Measurements from ENCODE around the gene PMS1.
A peak's percentile ranks its signal among the peaks of the same experiment; 100 is the strongest.
"Not testable (repeated sequence)": the region's sequence is repeated elsewhere in the genome, so short reads cannot be mapped to it uniquely, and the experiment has no call there.

PMS1 gene

GRCh38 chr2:189783927-189784867 lies at the start of gene PMS1, which contains the start of gene ORMDL1:
Gene PMS1 (plus strand): TSS chr2:189784450. CDS start chr2:189791810, 7,360 bp downstream.
Gene ORMDL1 (minus strand): TSS chr2:189784339. CDS start chr2:189782595, 1,744 bp downstream.
- peak; percentile 91 for DNase-seq

- DNase-seq = peak; percentile 12
Observed at GRCh38 chr2:189751080-189751658, 33.1 kb upstream of the PMS1 start.

DNA sequence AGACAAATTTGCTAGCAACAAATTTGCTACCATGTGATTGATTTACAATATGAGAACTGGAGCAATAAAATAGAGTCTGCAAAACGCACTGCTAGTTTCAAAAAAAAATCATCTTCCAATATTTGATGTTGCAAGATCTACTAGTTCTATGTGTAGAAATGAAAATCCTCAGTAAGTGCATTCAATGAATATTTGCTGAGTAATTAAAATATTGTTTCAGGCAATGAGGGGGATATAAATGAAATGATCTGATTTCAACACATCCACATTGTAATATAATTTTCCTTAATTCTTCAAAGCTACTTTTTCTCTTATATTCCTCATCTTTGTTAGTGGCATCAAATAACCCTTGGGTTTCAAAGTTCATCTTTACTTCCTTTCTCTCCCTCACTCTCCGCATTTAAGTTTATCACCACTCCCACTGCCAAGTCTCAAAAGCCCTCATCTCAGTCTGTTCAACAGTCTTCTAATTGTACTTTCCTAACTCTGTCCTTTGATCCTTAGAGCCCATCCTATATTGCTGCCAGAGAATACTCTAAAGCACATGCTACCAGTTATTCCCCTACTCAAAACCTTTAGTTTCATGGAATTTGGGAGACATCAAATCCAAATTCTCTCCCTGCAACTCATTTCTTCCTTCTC lies 27.8 kb upstream of the PMS1 start:
- no peak for DNase-seq

DNA sequence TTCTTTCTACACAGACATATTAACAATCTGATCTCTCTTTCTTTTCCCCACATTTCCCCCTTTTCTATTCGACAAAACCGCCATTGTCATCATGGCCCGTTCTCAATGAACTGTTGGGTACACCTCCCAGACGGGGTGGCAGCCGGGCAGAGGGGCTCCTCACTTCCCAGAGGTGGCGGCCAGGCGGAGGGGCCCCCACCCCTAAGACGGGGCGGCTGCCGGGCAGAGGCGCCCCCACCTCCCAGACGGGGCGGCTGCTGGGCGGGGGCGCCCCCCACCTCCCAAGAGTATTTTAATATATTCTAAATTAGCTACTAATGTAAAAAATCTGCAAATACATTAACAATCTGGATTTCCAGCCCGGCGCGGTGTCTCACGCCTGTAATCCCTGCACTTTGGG lies 24.1 kb upstream of the PMS1 start:
- DNase-seq = not testable (repeated sequence)

GRCh38 chr2:189762229-189762550 lies 22.1 kb upstream of the PMS1 start:
- DNase-seq = no peak

DNA sequence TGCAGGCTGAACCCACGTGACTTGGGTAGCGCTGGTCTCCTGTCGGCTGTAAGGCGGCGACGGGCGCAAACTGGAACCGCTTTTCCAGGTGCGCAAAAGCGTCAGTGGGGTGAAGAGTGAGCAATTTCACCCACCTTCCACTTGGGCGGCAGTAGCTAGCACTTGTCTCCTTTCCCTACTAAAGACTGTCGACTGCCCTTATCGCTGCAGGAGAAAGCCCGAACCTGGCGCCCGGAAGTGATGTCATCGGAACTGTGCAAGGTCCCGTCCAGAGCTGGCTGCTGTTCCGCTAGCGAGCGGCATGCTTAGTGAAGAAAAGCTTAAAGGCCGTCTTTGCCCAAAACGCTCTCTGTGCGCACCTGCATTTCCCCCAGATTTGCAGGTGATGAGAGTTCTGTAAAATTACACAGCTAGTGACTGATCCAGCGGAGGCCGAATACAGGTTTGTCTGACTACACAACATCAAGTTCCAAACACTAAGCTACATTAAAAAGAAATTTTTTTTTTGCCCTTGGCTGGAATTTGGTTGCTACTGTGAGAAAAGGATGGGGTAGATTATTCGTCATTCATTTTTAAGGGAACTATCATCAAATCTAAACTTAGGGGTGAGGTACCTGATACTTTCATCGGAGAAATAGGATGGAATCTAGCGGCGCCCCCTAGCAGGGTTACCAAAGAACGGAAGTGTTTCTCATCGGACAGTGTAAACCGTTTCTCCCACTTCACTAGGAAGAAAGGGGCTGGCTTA lies 21.5 kb upstream of the PMS1 start, which contains the start of gene OSGEPL1:
Gene OSGEPL1 (minus strand): TSS at position 242 of the 748 bp plus-strand sequence. CDS start 1,152 bp downstream, outside the sequence.
- DNase-seq = peak; percentile 92

DNA sequence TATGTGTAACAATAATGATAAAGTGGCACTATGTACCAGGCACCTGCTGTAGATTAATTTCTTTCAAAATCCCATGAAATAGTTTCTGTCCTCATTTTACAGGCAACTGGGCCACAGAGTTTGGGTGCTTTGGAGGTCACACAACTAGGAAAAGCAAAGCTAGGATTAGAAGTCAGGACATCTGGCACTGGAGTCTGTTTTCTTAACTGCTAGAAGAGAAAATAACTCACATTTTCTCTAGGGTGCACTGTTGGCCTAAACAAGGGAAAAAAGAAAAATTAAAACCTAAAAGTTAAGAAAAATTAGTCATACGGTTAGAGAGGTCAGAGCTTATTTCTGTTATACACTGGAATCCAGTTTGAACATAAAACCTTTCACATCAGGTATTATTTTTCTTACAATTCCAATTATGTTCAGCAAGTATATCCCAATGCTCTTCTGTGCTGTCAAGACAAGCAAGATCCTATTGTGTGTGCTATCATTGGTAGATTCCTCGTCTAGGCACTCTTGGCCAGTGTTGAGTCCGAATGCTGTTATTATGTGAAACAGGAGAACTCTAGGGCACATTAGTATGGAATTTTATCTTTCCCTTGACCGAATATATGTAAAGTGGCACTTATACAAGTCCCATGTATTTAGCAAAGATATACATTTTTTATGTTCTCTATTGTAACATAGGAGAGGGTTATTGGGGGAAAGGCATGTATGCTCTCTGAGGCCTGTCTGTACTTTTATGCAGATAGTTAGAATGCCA lies 20.2 kb upstream of the PMS1 start:
- DNase-seq = no peak

DNA sequence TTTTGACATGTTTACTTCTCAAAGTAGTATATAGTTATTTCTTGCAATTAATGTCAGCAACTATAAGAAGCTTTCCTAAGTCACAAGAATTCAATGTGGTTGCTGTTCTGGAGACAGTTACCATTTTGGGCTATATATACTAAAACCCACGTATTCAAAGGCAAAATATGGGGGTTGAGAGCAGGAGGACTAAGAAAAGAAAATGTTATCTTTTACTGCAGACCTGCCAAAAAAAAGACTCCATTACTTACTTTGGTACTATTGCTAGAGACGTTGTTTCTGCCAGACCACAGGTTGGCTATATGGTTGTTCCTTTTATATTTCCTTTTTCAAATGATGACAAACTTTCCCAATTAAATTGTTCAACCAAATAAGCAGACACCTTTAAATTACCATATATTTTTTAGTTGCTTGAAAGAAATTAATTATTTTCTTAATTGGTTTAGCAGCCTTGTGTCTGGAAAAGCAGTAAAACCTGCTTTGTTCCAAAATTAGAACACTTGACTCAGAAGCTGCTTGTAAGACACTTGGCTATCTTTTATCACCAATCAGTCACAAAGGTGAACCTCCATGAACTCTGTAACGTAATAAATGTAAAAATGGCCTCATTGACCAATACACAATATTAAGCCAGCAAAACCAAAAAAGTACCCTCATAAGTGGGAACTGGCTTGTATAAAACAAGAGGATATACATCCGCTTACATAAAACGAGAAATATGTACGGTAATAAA lies 13.5 kb upstream of the PMS1 start:
- DNase-seq = no peak

GRCh38 chr2:189772212-189772611 lies 12.0 kb upstream of the PMS1 start:
- DNase-seq = no peak

DNA sequence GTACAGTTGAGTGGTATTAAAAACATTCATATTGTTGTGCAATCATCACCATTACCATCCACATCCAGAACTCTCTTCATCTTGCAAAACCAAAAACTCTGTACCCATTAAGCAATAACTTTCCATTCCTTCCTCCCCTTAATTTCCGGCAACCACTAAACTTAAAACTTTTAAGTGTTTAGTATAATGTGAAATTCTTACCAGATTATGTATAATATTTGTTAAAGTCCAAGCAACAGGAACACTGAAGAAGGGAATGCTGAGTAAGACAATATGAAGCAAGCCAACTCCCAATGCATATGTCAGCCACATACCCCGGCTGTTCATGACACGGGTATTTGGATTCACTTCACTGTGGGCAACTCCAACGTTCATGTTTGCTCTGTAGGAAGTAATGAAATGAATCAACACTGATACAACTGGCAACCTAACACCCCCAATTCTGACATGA lies 2.0 kb upstream of the PMS1 start:
- DNase-seq = no peak

- DNase-seq = peak; percentile 24
Observed at GRCh38 chr2:189783451-189783926, 761 bp upstream of the PMS1 start.

GRCh38 chr2:189791338-189792042 lies 7.2 kb downstream of the PMS1 start:
- DNase-seq = no peak

DNA sequence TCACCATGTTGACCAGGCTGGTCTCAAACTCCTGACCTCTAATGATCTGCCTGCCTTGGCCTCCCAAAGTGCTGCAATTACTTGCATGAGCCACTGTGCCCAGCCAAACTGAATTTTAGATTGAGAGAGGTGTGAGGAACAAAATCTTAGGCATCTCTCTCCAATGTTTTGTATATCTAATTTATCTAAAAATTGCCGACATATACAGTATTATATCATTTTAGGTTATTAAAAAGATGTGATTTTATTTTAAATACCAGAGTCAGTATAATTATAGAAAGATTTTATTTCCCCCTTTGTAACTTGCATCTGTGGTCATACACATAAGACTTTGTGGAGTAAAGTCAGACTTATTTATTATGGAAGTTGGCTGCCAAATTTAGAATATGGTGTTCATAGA lies 10.1 kb downstream of the PMS1 start:
- DNase-seq = no peak

- DNase-seq = no peak
Observed at GRCh38 chr2:189797902-189798301, 13.7 kb downstream of the PMS1 start.

DNA sequence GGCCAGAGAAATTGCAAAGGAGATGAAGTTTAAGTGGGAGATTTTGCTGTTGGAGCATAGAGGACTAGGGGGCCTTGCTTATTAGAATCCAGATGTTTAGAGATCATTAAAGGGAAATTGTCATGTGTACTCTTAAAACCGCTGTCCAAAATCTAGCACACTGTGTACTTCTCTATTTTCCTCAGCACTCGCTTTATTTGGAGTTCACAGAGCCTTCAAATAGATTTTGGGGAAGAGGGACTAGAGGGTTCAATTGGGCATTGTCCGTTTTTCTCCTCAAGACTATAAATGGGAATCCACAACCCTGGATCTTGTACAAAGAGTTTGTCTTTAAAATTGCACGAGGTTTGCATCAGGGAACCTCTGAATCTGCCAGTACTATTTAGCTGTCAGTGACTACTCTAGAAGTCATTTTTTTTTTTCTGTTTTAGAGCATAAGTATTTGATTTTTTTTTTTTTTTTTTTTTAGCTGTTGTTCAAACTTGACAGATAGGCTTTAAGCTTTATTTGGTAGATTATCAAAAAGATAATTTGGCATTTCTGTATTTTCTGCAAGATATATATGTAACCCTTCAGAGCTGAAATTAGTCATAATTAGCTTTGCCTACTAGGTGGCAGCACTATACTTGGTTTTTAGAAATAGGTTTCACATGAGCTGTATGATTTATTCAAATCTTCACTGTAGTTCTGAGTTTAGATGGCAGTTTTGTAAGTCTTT lies 14.2 kb downstream of the PMS1 start:
- peak; percentile 4 for DNase-seq

DNA sequence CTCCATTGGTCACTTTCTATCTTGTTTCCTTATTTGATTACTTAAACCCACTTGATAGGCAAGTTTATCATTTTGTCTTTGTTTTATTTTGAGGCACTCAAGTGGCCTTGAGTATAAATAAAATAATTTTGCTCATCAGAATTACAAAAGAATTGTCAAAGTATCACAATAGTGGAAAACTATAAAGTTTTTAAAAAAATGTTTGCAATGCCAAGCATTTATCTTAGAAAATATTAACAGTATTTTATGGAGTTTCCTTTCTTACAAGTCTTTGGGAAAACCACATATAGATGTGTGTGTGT lies 14.7 kb downstream of the PMS1 start:
- DNase-seq = no peak

- no peak for DNase-seq
Observed at GRCh38 chr2:189799531-189799930, 15.3 kb downstream of the PMS1 start.

DNA sequence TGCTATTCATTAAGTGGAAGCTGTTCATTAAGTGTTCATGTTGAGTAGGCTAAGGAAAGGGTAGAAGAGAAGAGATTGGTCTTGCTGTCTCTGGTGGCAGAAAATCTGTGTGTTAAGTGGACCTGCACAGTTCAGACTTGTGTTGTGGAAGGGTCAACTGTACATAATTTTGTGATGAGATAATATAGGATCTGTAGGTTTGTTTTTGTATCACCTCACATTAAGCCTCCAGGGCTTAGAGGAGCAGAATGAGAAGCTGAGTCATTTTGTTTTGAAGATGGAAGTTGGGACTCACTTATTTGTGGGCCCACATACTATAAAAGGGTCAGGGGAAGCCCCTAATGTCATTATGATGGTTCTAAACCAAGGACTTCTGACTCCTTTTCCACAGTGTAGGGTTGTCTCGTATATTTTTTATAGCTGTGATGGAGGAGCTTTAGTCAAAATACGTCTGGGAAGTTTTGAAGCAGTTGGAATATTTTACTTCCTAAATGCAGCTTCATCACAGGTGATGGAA lies 18.2 kb downstream of the PMS1 start:
- no peak for DNase-seq

DNA sequence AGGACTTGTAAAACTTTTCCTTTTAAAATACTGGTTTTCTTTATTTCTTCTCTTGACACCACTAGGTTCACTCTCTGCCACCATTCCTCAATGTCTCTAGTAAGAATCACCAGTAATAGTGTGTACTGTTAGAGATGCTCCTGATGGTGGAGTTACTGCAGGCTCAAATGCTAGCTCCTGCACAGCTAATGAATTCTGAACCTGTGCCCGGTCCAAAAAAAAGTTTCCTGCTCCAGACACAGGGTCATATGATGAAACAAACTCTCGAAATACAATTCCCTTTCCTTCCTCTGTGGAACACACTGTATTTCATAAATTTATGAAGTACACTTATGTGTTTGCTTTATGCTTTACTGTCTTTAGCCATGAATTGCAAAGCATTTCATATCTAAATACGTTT lies 19.2 kb downstream of the PMS1 start:
- DNase-seq = no peak

Data from NCI-H146 (cell line).